Endothelial cell (in vitro differentiated cells): Measurements from ENCODE around the gene LTBR. TPM values are rescaled to one million over a fixed set of nuclear protein-coding genes. Genes with fewer than 3 reads are reported as not detected.

Experiments
- DNase-seq: peaks from one replicate; pipeline ENCODE4 v3.0.0; 2021; ENCODE audit warnings: low spot score
- H3K27ac Mint-ChIP-seq: one replicate; pipeline ENCODE4 v1.8.0; 2021; ENCODE audit warnings: mixed read lengths, inconsistent platforms; ENCODE audit not compliant: unreplicated experiment
- H3K27me3 Mint-ChIP-seq: one replicate; pipeline ENCODE4 v1.8.0; 2021; ENCODE audit warnings: mild to moderate bottlenecking, moderate library complexity, mixed read lengths, inconsistent platforms; ENCODE audit not compliant: unreplicated experiment
- H3K36me3 Mint-ChIP-seq: one replicate; pipeline ENCODE4 v1.8.0; 2021; ENCODE audit warnings: mild to moderate bottlenecking, low read depth, mixed read lengths, inconsistent platforms; ENCODE audit not compliant: unreplicated experiment
- H3K4me1 Mint-ChIP-seq: one replicate; pipeline ENCODE4 v1.8.0; 2021; ENCODE audit warnings: mild to moderate bottlenecking, mixed read lengths, inconsistent platforms; ENCODE audit not compliant: unreplicated experiment
- H3K4me3 Mint-ChIP-seq: one replicate; pipeline ENCODE4 v1.8.0; 2021; ENCODE audit warnings: mild to moderate bottlenecking, mixed read lengths, inconsistent platforms; ENCODE audit not compliant: unreplicated experiment
- H3K9me3 Mint-ChIP-seq: one replicate; pipeline ENCODE4 v1.8.0; 2021; ENCODE audit warnings: mixed read lengths, inconsistent platforms; ENCODE audit not compliant: unreplicated experiment
- total RNA-seq: library from RNA; stranded (reverse); fragmentation: NEBNext Ultra II Directional; extraction: Animal tissue kit (Norgen Biotek cat#: 25700); gene quantifications from one replicate; pipeline ENCODE4 v1.2.1, GENCODE V29; 2021; ENCODE audit not compliant: unreplicated experiment
- TF ChIP-seq, protein P1 (sequence below): fragments of 200-600 bp; sonication (generic); IDR thresholded peaks from one replicate; pipeline ENCODE4 v1.5.0; 2021; ENCODE audit warnings: antibody characterized with exemption; ENCODE audit not compliant: unreplicated experiment

Gene LTBR
- total RNA-seq, 1 donor from 2014 or later: 40.3 TPM

GRCh38 chr12:6418796-6419195, 34.8 kb downstream of the LTBR start:
- no peaks in the 10 kb centered on the region for H3K36me3 Mint-ChIP-seq
- H3K4me1 Mint-ChIP-seq: peaks cover 7% of the 10 kb centered on the region
- TF ChIP-seq, protein P1, sequence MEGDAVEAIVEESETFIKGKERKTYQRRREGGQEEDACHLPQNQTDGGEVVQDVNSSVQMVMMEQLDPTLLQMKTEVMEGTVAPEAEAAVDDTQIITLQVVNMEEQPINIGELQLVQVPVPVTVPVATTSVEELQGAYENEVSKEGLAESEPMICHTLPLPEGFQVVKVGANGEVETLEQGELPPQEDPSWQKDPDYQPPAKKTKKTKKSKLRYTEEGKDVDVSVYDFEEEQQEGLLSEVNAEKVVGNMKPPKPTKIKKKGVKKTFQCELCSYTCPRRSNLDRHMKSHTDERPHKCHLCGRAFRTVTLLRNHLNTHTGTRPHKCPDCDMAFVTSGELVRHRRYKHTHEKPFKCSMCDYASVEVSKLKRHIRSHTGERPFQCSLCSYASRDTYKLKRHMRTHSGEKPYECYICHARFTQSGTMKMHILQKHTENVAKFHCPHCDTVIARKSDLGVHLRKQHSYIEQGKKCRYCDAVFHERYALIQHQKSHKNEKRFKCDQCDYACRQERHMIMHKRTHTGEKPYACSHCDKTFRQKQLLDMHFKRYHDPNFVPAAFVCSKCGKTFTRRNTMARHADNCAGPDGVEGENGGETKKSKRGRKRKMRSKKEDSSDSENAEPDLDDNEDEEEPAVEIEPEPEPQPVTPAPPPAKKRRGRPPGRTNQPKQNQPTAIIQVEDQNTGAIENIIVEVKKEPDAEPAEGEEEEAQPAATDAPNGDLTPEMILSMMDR: no peak
- H3K27ac Mint-ChIP-seq: no peak overlapping the region
- no peak for DNase-seq
- no peak overlapping the region for H3K4me3 Mint-ChIP-seq
- no peaks in the 10 kb centered on the region for H3K9me3 Mint-ChIP-seq
- H3K27me3 Mint-ChIP-seq: no peaks in the 10 kb centered on the region

DNA sequence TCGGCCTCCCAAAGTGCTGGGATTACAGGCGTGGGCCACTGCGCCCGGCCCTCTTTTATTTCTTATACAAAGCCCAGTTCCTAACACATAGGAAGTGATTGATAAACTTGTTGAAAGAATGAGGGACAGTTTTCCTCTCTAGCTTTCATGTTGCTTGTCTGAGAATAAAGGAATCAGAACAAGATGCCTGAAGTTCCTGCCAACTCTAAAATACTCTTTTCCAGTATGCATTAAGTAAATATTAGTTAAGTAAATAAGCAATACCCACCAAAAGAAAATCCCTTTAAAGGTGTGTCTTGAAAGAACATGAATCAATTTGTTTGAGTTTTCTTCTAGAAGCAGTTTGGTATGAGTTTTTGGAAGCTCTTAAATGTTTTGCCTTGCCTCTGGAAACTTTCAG, 36.4 kb downstream of the LTBR start:
- H3K27ac Mint-ChIP-seq: no peak overlapping the region
- H3K27me3 Mint-ChIP-seq: no peaks in the 10 kb centered on the region
- H3K36me3 Mint-ChIP-seq: no peaks in the 10 kb centered on the region
- peaks cover 7% of the 10 kb centered on the region for H3K4me1 Mint-ChIP-seq
- TF ChIP-seq, protein P1: no peak
- no peak for DNase-seq
- no peak overlapping the region for H3K4me3 Mint-ChIP-seq
- H3K9me3 Mint-ChIP-seq: no peaks in the 10 kb centered on the region

DNA sequence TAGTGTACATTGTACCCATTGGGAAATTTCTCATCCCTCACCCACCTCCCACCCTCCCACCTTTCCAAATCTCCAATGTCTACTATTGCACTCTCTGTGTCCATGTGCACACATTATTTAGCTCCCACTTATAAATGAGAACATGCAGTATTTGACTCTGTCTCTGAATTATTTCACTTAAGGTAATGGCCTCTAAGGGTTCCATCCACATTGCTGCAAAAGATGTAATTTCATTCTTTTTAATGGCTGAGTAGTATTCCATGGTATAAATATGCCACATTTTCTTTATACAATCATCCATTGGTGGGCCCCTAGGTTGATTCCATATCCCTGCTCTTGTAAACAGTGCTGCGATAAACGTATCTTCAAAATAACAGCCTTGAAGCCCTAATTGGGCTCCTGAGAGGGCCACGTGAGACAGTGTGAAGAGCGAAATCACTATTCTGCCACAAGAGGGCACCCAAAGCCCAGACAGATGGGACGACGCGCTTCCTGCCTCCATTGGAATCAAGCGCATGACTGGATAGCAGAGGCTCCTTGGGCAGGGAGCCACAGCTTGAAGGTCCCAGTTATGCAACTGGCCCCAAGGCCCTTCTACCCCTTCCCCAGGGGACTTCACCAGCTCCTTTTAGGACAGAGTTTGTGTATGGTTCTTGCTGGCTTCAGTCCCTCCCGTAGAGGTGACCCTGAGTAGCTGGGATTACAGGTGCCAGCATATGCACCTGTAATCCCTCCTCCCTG, 39.5 kb downstream of the LTBR start:
- H3K9me3 Mint-ChIP-seq: no peaks in the 10 kb centered on the region
- H3K4me3 Mint-ChIP-seq: no peak overlapping the region
- no peaks in the 10 kb centered on the region for H3K27me3 Mint-ChIP-seq
- H3K36me3 Mint-ChIP-seq: no peaks in the 10 kb centered on the region
- H3K4me1 Mint-ChIP-seq: peaks cover 7% of the 10 kb centered on the region
- DNase-seq: peak; percentile 73
- TF ChIP-seq, protein P1: peak; percentile 66
- no peak overlapping the region for H3K27ac Mint-ChIP-seq

DNA sequence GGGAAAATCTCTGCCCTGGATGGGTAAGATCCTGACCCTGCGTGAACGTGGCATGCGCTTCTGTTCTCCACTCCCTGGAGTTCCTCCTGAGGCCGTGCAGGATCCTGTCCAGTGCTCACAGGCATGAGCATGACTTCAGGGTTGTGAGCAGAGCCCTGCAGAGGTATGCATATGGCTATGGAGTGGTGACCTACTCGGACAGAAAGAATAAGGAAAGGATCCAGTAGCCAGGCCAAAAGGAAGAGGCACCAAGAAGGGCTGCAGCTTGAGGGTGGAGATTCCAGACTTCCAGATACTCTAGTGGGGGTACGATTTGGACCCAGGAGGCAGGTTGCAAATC, 40.0 kb downstream of the LTBR start:
- Mint-ChIP-seq H3K9me3 (no peaks in the 10 kb centered on the region), H3K4me1 (peaks cover 5% of the 10 kb centered on the region), H3K36me3 (no peaks in the 10 kb centered on the region), H3K27me3 (no peaks in the 10 kb centered on the region), H3K27ac (no peak overlapping the region), H3K4me3 (no peak overlapping the region)
- no peak for DNase-seq
- TF ChIP-seq, protein P1: no peak

DNA sequence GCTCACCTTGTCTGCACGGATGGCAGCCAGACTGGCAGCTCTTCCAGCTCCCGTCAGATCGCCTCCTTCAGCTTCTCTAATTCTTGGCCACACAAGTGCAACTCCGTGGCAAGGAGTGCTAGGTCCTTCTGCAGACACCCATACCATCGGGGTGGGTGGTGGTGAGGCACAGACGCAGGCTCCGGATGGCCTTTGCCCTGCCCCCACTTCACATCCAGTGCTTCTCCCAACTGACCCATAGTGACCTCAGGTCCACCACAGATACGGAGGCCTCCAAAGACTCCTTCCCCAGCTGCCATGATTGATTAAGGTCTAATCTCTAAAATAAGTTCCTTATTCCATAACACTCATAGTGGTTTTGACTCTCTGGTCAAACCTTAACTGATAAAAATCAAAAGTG, 40.9 kb downstream of the LTBR start:
- H3K27ac Mint-ChIP-seq: no peak overlapping the region
- no peak for DNase-seq
- H3K9me3 Mint-ChIP-seq: no peaks in the 10 kb centered on the region
- H3K4me3 Mint-ChIP-seq: no peak overlapping the region
- no peaks in the 10 kb centered on the region for H3K27me3 Mint-ChIP-seq
- H3K4me1 Mint-ChIP-seq: no peaks in the 10 kb centered on the region
- no peaks in the 10 kb centered on the region for H3K36me3 Mint-ChIP-seq
- TF ChIP-seq, protein P1: no peak
